H7 (cell line): Measurements from ENCODE around the gene FAM72C. TPM values are rescaled to one million over a fixed set of nuclear protein-coding genes. Genes with fewer than 3 reads are reported as not detected.
"Not testable (repeated sequence)": the region's sequence is repeated elsewhere in the genome, so short reads cannot be mapped to it uniquely, and the experiment has no call there.

Experiments
- DNase-seq: peaks from one replicate; pipeline ENCODE4 v3.0.0; 2012
- H3K27me3 ChIP-seq: 2 replicates; pipeline ENCODE4 v1.6.0; 2011; ENCODE audit warnings: mild to moderate bottlenecking, low read length; ENCODE audit not compliant: control insufficient read depth, insufficient read depth
- H3K36me3 ChIP-seq: replicated peaks from 2 replicates; pipeline ENCODE4 v1.5.1; 2011; ENCODE audit warnings: low read length; ENCODE audit not compliant: control insufficient read depth, insufficient read depth
- H3K4me3 ChIP-seq: 2 replicates; pipeline ENCODE4 v1.5.1; 2011; ENCODE audit warnings: low read depth, mild to moderate bottlenecking, control low read depth, low read length, moderate library complexity; ENCODE audit not compliant: insufficient read depth
- total RNA-seq: library from RNA; depleted of rRNA; stranded (reverse); fragments of >200 nt; shearing (Covaris generic); gene quantifications from 2 replicates; pipeline ENCODE4 v1.2.3, GENCODE V29; 2014; rRNA removed

FAM72C gene
- total RNA-seq: 6.7 and 8.0 TPM in 2 replicates

- not testable (repeated sequence) for H3K27me3 ChIP-seq, DNase-seq, H3K36me3 ChIP-seq, H3K4me3 ChIP-seq
Measured at GRCh38 chr1:143971924-143972700, at the start of gene FAM72C. Gene FAM72C (minus strand): TSS chr1:143971986. CDS start chr1:143971141, 845 bp downstream.

GRCh38 chr1:144020001-144020738 lies 48.4 kb upstream of the FAM72C start:
- DNase-seq, H3K27me3 ChIP-seq, H3K36me3 ChIP-seq, H3K4me3 ChIP-seq: not testable (repeated sequence)

- not testable (repeated sequence) for H3K4me3 ChIP-seq, H3K36me3 ChIP-seq, H3K27me3 ChIP-seq, DNase-seq
Measured at GRCh38 chr1:144019101-144019500, 47.3 kb upstream of the FAM72C start.

GRCh38 chr1:144015180-144015966 lies 43.6 kb upstream of the FAM72C start:
- DNase-seq, H3K27me3 ChIP-seq: not testable (repeated sequence)

GRCh38 chr1:144014528-144014927 lies 42.7 kb upstream of the FAM72C start:
- not testable (repeated sequence) for DNase-seq, H3K27me3 ChIP-seq, H3K4me3 ChIP-seq, H3K36me3 ChIP-seq

More at GRCh38 chr1:144015180-144015966, 43.6 kb upstream of the FAM72C start:
- H3K36me3 ChIP-seq, H3K4me3 ChIP-seq: not testable (repeated sequence)

- H3K27me3 ChIP-seq, H3K4me3 ChIP-seq: not testable (repeated sequence)
Measured at GRCh38 chr1:144014121-144014520, 42.3 kb upstream of the FAM72C start.

GRCh38 chr1:144012168-144012733 lies 40.5 kb upstream of the FAM72C start:
- not testable (repeated sequence) for DNase-seq, H3K36me3 ChIP-seq, H3K27me3 ChIP-seq, H3K4me3 ChIP-seq

More at GRCh38 chr1:144014121-144014520, 42.3 kb upstream of the FAM72C start:
- DNase-seq, H3K36me3 ChIP-seq: not testable (repeated sequence)

GRCh38 chr1:144009410-144009809 lies 37.6 kb upstream of the FAM72C start:
- not testable (repeated sequence) for H3K36me3 ChIP-seq, H3K4me3 ChIP-seq, H3K27me3 ChIP-seq, DNase-seq

GRCh38 chr1:144004259-144004658 lies 32.5 kb upstream of the FAM72C start:
- not testable (repeated sequence) for H3K27me3 ChIP-seq, H3K36me3 ChIP-seq, H3K4me3 ChIP-seq, DNase-seq

GRCh38 chr1:144003306-144004029 lies 31.7 kb upstream of the FAM72C start:
- H3K36me3 ChIP-seq, DNase-seq: not testable (repeated sequence)

GRCh38 chr1:144002141-144002881 lies 30.5 kb upstream of the FAM72C start:
- not testable (repeated sequence) for H3K36me3 ChIP-seq, DNase-seq, H3K4me3 ChIP-seq, H3K27me3 ChIP-seq

More at GRCh38 chr1:144003306-144004029, 31.7 kb upstream of the FAM72C start:
- not testable (repeated sequence) for H3K27me3 ChIP-seq, H3K4me3 ChIP-seq

- DNase-seq, H3K36me3 ChIP-seq, H3K27me3 ChIP-seq, H3K4me3 ChIP-seq: not testable (repeated sequence)
Measured at GRCh38 chr1:144001077-144001476, 29.3 kb upstream of the FAM72C start.

GRCh38 chr1:143996020-143996419 lies 24.2 kb upstream of the FAM72C start:
- not testable (repeated sequence) for H3K4me3 ChIP-seq, H3K36me3 ChIP-seq, H3K27me3 ChIP-seq, DNase-seq
